Neural crest cell (in vitro differentiated cells): ENCODE measurements around the gene RNF150. TPM values are rescaled to one million over a fixed set of nuclear protein-coding genes. Genes with fewer than 3 reads are reported as not detected.

Experiments
- DNase-seq: peaks from one replicate; pipeline ENCODE4 v3.0.0; 2021; ENCODE audit warnings: low read depth, mixed read lengths, low spot score
- H3K27ac Mint-ChIP-seq: one replicate; pipeline ENCODE4 v1.8.0; 2021; ENCODE audit warnings: mild to moderate bottlenecking, mixed read lengths; ENCODE audit not compliant: unreplicated experiment
- H3K27me3 Mint-ChIP-seq: 2 replicates; pipeline ENCODE4 v1.8.0; 2021; ENCODE audit warnings: low read depth, mild to moderate bottlenecking, mixed read lengths
- H3K36me3 Mint-ChIP-seq: 2 replicates; pipeline ENCODE4 v1.8.0; 2021; ENCODE audit warnings: low read depth, mild to moderate bottlenecking, mixed read lengths
- H3K4me1 Mint-ChIP-seq: 2 replicates; pipeline ENCODE4 v1.8.0; 2021; ENCODE audit warnings: mixed read lengths
- H3K4me3 Mint-ChIP-seq: one replicate; pipeline ENCODE4 v1.8.0; 2021; ENCODE audit warnings: mild to moderate bottlenecking, mixed read lengths
- H3K9me3 Mint-ChIP-seq: 2 replicates; pipeline ENCODE4 v1.8.0; 2021; ENCODE audit warnings: mixed read lengths
- total RNA-seq: library from RNA; stranded (reverse); gene quantifications from 2 replicates; pipeline ENCODE4 v1.2.1, GENCODE V29; 2021
- TF ChIP-seq, protein P1 (sequence below): fragments of 200-600 bp; sonication (generic); conservative IDR thresholded peaks from 2 replicates; pipeline ENCODE4 v1.5.0; 2021; ENCODE audit warnings: antibody characterized with exemption, mild to moderate bottlenecking

The RNF150 gene
- total RNA-seq, 1 donor from 2014 or later = 23.3 TPM

- no peak for DNase-seq
- Mint-ChIP-seq H3K36me3 (peaks cover 10% of the 10 kb centered on the region), H3K9me3 (peaks cover 2% of the 10 kb centered on the region), H3K27me3 (no peaks in the 10 kb centered on the region), H3K4me1 (peaks cover 2% of the 10 kb centered on the region), H3K27ac (no peak overlapping the region), H3K4me3 (no peak overlapping the region)
- TF ChIP-seq, protein P1, sequence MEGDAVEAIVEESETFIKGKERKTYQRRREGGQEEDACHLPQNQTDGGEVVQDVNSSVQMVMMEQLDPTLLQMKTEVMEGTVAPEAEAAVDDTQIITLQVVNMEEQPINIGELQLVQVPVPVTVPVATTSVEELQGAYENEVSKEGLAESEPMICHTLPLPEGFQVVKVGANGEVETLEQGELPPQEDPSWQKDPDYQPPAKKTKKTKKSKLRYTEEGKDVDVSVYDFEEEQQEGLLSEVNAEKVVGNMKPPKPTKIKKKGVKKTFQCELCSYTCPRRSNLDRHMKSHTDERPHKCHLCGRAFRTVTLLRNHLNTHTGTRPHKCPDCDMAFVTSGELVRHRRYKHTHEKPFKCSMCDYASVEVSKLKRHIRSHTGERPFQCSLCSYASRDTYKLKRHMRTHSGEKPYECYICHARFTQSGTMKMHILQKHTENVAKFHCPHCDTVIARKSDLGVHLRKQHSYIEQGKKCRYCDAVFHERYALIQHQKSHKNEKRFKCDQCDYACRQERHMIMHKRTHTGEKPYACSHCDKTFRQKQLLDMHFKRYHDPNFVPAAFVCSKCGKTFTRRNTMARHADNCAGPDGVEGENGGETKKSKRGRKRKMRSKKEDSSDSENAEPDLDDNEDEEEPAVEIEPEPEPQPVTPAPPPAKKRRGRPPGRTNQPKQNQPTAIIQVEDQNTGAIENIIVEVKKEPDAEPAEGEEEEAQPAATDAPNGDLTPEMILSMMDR = no peak
Observed at GRCh38 chr4:141046255-141046654, 87.0 kb downstream of the RNF150 start.

DNA sequence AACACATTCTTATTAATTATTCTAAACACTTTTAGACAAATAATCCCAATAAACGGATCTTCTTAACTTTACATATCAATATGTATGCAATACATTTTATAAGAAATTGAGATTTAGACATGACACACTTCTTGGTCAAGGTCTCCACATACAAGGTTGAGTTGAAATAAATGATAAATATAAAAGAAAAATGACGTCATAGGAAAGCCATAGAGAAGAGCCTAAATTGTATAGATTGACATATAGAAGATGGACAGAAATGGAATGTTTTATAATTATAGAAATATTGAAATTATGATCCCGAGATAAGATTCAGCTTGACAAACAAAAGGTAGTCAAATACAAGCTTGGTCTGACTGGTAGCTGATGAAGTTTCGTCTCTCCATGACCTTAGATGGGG is 87.4 kb downstream of the RNF150 start:
- Mint-ChIP-seq H3K27me3 (no peaks in the 10 kb centered on the region), H3K9me3 (peaks cover 2% of the 10 kb centered on the region), H3K4me3 (no peak overlapping the region), H3K36me3 (peaks cover 7% of the 10 kb centered on the region), H3K4me1 (peaks cover 5% of the 10 kb centered on the region), H3K27ac (no peak overlapping the region)
- no peak for DNase-seq
- TF ChIP-seq, protein P1 = no peak

GRCh38 chr4:141041021-141041476 is 92.2 kb downstream of the RNF150 start:
- Mint-ChIP-seq H3K27ac (no peak overlapping the region), H3K4me3 (no peak overlapping the region), H3K36me3 (no peaks in the 10 kb centered on the region), H3K27me3 (no peaks in the 10 kb centered on the region), H3K4me1 (peaks cover 5% of the 10 kb centered on the region), H3K9me3 (no peaks in the 10 kb centered on the region)
- TF ChIP-seq, protein P1 = no peak
- no peak for DNase-seq

DNA sequence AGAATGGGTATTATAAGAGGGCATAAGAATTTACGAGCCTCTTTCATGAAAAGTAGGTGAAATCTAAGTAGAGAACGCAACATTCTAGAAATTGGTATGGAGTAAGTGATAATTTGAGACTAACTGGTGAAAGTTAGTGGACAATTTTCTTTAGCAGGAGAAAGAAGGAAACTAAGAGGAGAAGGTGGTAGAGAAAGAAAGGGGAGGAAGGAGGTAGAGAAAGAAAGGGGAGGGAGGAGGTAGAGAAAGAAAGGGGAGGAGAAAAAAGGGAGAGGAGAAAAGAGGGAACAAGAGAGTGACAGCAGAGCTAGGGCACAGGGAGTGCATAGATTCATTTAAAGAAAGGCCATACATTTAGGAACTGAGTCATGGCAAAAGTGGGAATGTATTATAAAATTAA is 94.1 kb downstream of the RNF150 start:
- DNase-seq = no peak
- H3K36me3 Mint-ChIP-seq = no peaks in the 10 kb centered on the region
- TF ChIP-seq, protein P1 = no peak
- H3K4me1 Mint-ChIP-seq = peaks cover 5% of the 10 kb centered on the region
- no peaks in the 10 kb centered on the region for H3K27me3 Mint-ChIP-seq
- H3K9me3 Mint-ChIP-seq = no peaks in the 10 kb centered on the region
- no peak overlapping the region for H3K27ac Mint-ChIP-seq
- no peak overlapping the region for H3K4me3 Mint-ChIP-seq

- peaks cover 3% of the 10 kb centered on the region for H3K36me3 Mint-ChIP-seq
- TF ChIP-seq, protein P1 = no peak
- H3K4me3 Mint-ChIP-seq = no peak overlapping the region
- DNase-seq = no peak
- H3K27me3 Mint-ChIP-seq = no peaks in the 10 kb centered on the region
- H3K4me1 Mint-ChIP-seq = peaks cover 5% of the 10 kb centered on the region
- H3K27ac Mint-ChIP-seq = no peak overlapping the region
- peaks cover 3% of the 10 kb centered on the region for H3K9me3 Mint-ChIP-seq
Observed at GRCh38 chr4:141038428-141038827, 94.8 kb downstream of the RNF150 start.

GRCh38 chr4:141037446-141037845 is 95.8 kb downstream of the RNF150 start:
- TF ChIP-seq, protein P1 = no peak
- Mint-ChIP-seq H3K9me3 (peaks cover 6% of the 10 kb centered on the region), H3K27me3 (no peaks in the 10 kb centered on the region), H3K27ac (no peak overlapping the region), H3K4me1 (peaks cover 5% of the 10 kb centered on the region), H3K4me3 (no peak overlapping the region), H3K36me3 (peaks cover 4% of the 10 kb centered on the region)
- no peak for DNase-seq
